ENCODE measurements around the gene RCC2. TPM values are rescaled to one million over a fixed set of nuclear protein-coding genes. Genes with fewer than 3 reads are reported as not detected.

Gene RCC2
- polyA plus RNA-seq, 10 donors = 30.5 to 57.6 (median 35.1) TPM

DNA sequence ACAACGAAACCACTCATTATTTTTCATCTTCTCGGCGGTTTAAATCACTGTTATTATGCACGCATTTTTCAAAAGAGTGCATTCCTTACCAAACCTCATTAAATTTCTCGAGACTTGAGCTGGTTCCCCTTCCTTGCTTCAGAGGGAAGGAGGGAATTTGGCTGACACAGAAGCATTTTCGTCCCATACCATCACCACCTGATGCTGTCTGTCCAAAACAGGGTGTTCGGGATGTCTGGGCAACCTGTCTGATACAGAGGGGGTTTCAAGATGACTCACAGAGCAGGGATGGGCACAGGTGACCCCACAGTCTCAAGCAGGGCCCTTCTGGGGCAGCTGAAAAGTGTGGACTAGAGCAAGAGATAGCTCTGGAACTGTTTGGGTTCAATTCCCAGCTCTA, 12.3 kb upstream of the RCC2 start:
- DNase-seq = no peak

DNA sequence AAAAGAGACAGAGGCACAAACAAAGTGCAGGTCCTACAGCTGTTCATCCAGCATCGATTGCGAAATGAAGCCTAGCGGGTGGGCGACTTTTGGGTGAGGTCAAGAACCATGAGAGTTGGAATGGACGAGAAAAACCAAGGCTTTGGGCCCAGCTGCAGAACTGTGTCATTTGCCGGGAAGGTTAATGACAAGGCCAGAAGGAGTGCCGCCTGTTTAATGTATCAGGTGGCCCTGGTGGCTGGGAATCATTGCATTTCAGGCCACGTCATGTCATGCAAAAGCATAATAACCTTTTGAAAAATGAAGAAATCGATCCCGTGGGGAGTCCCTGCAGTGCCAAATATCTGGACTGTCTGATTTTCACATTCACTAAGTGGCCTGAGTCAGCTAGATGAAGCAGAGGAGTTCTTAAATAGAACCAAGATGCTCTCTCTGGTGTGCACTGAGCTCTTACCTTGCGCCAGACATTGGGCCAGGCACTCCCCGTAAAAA, 8.1 kb upstream of the RCC2 start:
- no peak for DNase-seq

DNA sequence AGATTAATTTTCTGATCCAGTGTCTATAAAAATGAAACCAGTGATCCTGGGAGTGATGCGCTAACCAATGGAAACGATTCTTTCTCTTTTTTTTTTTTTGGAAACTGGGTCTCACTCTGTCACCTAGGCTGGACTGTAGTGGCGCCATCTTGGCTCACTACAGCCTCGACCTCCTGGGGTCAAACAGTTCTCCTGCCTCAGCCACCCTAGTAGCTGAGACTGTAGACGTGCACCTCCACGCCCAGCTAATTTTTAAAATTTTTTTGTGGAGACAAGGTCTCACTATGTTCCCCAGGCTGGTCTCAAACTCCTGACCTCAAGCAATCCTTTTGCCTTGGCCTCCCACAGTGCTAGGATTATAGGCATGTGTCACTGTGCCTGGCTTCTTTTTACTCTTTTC, 3.4 kb upstream of the RCC2 start:
- no peak for DNase-seq

DNA sequence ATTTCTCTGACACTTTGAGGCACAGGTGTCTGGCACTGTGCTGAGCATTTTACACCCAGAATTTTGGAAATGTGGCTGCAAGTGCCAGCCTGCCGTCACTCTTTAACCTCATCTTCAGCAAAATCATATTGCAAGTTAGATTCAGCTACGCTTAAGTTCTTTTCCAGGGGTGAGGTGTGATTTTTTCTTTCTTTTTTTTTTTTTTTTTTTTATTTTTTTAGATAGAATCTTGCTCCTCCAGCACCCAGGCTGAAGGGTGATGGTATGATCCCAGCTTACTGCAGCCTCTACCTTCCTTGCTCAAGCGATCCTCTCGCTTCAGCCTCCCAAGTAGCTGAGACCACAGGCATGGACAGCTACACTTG, 2.5 kb upstream of the RCC2 start:
- DNase-seq = no peak

DNA sequence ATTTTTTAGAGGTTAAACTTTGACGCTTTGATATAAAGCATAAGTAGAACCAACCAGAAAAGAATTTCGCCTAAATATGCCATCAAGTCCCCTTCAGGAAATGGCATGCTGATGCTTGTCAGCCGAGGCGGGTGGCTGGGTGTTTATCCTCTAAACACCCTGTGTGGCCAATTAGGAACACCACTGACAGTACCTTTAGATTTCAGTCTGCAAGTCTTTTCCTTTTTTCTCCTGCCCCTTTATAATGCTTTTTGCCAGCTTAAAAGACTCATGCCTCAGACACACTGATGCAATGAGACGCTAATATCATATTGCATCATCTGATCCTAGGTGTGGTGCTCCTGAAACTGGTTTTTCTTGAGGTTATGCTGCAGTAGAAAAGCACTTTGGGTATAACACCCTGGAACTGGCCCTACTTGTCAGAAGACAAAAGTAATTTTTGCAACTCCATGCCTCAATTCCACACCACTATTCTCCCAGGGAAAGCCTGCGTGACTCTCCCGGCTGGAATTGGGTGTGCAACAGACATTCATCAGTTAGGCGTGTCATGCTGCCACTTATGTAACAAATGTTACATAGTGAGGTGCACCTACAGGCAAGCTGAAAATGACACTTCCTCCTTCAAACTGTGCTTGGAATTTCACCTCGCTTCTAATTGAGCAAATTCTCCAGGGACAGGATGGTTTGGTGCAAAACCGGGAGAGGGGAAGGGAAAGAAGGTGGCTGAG, 2.0 kb upstream of the RCC2 start:
- no peak for DNase-seq

DNA sequence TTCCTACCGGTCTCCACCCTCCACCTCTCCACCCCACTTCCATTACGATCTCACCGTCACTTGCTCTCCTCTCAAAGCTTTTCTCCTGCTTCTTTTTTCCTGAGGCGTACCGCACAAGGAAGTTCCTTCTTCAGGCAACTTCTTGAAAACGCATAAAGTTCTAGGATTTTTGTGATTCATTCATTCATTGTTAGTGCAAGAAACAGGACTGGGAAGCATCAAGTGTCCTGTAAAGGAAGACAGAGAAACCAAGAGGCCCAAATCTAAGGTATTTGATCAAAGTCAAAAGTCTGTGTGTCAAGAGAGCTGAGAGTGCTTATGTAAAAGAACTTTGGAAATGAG, 1.3 kb upstream of the RCC2 start:
- no peak for DNase-seq

DNA sequence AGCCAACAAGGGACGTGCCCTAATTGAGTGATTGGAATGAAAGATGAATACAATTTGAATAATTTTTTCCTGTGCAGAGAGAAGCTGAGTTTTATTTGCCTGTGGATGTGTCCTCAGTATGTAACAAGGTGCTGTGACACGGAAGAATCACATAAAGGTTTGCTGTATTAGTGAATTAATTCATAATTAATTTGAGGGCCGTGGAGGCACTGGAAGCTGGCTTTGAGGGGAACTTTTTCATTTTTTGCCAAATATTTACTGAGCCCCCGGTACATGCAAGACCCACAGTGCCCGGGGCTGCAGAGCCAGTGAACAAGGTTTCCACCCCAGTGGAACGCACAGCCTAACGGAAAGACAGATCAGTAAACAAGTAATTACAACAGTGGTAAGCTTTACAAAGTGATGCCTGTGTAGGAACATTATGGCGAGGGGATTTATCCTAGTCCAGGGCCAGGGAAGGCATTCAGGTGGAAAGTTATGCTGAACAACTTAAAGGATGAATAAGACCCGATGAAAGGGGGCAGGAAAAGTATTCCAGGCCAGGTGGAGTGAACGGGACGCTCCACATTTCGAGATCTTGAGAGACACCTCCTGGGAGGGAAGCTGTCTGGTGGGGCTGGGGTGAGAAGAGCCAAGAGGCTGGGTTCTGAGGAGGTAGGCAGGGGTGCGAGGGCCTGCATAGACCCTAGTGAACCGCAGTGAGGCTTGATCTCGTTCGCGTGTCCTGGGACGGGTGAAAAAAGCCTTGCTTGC, 773 bp upstream of the RCC2 start:
- DNase-seq = no peak

DNA sequence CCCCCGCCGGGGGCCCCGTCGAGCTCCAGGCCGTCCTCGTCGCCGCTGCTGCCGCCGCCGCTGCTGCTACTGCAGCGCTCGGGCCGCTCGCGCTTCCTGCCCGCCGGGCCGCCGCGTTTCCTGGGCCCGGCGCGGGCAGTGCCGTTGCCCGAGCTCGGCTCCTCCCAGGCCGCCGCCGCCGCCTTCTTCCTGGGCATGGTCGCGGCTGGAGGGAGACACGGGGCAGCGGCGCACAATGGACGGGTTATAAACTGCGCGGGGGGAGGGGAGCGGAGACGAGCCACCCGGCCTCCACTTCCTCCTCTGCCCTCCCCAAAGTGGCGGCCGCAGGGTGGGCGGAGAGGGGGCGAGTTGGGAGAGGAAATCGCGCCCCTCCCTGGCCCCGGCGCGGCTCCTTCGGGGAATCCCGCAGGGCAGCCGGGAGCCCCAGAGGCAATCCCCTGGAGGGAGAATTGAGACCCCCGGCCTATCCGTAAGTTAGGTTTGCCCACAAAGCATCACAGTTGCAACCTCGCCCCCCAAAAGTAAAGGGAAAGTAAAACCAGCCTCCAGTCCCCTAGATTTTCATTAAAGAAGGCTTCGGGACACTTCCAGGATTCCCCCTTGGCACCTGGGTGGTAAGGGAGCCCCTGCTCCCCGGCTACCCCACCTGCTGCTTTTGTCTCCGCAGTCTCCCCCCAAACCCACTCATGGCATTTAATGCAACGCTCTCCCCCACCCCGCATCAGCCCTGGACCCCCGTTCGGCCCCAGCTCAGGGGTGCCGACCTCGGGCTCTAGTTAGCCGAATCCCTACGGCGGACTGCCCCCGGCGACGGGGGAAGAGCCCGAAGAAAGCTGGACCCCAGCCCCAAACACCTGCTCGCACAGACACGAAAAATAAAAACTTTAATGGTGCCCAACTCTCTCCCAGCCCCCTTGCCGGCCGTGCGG, 893 bp downstream of the RCC2 start:
- peak in 2 of 3 donors; percentile 42 to 77 for DNase-seq

DNA sequence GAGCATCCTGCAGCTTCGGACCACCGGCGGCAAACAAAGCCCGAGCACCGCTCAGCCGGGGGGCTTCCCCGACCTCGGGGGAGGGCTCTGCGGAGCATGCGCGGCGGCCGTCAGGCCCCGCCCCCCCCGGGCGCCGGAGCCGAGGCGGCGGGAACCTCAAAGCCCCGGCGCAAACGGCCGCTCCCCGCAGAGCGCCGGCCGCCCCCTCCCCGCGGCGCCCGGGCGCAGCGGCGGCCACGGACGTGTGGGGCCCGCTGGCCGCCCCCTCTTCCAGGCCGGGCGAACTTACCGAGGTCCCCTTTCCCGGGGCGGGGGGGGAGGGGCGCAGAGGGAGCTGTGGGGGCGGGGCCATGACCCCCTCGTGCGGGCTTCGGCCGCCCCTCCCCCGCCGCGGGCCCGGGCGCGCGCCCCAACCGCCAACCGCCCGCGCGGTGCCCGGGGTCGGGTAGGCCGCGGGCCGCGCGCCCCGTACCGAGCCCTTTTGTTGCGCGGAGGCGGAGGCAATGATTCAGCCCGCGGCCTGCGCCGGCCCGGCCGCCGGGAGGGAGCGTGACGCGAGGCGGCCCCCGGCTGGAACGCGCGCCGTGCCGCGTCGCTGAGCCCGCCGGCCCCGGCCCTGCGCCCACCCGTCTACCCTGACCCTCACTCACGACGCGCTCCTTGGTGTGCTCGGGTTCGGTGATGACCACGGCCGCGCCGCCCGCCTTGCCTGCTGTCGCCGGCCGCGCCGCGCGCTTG, 1.7 kb downstream of the RCC2 start:
- peak in 2 of 3 donors; percentile 63 to 80 for DNase-seq

DNA sequence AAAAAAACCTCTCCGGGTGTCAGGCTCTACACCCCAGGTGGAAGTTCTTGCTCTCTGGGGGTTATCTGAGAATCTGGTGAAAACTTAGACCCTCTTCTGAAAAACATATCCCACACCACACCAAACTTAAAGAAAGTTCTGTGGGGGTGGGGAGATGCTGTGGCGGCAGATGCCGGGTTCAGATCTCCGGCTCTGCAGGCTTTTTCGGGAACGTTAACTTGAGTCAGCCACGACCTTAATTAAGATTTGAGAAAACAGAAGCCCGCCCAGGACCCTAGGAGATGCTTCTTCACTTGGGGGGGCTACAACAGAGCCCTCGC, 2.3 kb downstream of the RCC2 start:
- no peak for DNase-seq

DNA sequence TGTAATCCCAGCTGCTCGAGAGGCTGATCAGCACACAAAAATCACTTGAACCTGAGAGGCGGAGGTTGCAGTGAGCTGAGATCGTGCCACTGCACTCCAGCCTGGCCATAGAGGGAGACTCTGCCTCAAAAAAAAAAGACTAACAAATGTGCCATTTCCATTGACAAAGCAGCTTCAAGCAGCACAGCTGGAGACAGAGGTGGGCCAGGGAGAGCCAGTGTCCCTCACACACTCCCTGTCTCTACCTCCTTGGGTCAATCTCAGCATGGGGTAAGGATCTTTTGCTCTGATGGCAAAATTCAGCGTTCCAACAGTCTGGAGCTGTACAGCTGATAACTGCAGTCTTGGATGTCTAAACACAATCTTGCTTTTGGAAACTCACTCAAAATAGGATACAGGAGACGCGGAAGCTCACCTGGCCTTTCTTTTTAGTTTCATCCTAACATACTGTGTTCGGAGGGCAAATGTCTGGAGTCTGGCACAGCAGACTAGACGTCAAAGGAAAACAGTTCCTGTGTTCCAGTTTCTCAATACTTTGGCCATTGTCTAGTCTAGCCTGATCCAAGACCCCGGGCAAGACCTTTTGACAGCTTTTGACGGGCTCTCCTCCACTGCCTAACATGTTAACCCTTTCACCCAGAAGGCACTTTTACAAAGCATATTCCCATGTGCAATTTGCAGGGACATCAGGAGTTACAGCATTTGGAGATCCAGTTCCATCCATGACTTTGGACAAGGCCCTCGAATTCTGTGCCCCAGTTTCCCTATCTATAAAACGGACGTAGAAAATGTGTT, 2.9 kb downstream of the RCC2 start:
- DNase-seq = no peak

DNA sequence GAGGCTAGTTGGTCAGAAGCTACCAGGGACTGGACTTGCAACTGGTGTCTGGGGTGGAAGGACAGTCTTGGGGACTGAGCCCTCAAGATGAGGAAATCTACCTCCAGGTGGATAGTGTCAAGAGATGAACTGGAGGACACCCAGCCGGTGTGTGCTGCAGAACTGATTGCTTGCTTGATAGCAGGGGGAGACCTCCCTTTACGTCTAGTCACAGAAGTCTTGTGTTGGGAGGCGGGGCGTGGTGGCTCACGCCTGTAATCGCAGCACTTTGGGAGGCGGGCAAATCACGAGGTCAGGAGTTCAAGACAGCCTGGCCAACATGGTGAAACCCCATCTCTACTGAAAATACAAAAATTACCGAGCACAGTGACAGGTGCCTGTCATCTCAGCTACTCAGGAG, 4.9 kb downstream of the RCC2 start:
- no peak for DNase-seq

DNA sequence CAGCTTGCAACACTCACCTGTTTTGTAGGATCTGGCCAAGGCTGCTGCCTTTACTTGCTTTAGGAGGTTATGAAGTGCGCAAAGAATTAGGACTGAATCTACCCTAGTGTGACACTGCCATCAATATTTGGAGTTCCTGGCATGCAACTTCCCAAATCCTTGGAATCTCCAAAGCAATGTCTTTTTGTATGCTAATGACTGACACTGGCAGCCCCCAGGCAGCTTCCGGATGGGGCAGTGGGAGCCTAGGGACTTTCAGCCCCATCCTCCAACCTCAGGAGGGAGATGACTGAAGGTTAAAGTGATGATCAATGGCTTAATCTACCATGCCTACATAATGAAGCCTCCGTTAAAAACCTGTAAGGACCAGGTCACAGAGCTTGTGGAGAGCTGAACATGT, 5.5 kb downstream of the RCC2 start:
- DNase-seq = no peak

DNA sequence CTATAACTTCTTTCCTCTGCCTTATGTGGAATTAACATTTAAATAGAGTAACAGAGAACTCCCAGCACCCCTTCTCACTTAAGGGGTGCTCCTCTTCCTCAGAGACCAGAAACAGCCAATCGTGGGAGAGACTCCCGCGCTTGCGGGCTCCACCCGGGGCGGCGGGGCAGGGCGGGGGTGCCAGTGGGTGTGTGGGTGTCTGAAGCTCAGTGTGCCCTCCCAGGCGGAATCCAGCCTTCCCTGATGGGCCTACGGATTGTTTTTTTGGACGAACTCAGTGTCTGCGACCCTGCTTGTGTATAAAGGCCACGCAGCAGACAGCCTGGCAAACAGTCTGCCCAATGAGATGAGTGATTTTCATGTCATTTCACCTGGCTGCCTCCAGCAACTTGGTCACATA, 6.2 kb downstream of the RCC2 start:
- DNase-seq = no peak

DNA sequence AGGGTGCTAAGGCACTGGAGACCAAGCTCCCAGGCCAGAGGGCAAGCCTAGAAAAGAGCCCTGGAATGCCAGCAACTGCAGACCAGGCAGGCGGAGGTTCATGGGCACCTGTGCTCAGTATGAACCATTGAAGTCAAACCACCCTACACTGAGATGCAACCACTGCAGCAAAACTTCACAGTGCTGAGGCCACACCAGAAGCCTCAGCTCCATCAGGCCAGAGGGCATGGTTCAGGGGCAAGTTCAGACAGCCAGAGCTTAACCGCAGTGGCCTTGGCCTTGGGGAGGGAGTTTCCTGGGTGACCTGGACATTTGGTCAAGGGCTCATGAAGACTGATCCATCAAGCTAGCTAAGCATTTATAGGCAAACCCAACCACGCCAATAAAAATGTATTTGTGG, 7.1 kb downstream of the RCC2 start:
- no peak for DNase-seq

DNA sequence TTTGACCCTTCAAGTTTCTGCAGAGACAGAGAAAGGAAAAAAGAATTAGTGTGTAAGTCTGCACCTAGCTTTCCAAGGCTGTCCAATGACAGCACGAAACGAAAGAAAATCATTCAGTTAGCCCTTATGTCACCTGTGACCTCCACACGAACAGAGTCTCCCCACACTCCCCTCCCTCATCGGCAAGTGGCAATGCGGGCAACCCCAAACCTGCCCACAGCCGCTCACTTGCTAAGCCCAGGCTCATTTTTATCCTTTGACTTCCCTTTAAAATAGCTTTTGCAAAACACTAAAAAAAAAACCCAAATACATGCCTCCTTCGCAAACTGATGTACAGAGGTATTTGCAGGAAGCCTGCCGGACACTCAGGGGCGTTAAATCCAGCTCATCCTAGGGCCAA, 10.3 kb downstream of the RCC2 start:
- DNase-seq = no peak

DNA sequence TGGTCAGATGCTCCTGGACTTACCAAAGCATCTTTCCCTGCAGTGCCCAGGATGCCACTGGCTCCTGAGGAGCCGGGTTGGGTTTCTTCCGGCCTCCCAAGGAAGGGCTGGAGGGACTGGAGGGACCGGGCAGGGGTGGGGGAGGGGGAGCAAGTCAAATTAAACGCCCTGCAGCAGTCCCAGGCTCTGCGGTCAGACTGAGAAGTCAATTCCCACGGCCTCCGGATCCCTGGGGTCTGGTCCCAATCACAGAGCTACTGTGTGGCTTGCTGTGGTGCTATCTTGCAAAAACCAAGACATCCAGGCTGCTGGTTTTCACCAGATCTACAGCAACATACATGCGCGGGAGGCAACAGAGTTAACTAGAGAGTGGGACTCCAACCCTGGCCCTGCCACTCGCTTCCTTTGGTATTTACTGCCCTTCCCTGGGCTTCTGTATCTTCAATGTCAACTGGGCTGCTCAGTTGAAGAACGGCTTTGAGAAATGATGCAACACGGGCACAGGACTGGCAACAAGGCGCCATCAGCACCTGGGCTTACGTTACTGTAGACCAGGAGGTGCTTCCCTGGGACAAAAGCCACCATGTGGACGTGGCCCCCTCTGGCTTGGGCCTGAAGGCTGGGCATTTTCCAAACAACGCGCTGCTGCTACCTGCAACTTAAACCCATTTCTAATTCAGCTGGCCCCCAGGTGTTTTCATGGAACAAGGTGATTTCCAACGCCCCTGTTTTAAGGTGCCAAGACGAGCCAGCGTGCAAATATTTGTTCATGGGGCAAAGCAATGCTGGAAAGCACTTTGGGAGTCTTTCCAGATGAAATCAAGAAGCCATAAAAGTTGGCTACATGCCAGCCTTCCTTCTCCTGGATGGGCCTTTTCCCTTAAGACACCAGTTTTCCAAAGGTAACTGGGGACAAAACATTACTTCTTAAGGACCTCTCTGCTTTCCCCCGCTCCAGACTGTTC, 11.5 kb downstream of the RCC2 start:
- no peak for DNase-seq

DNA sequence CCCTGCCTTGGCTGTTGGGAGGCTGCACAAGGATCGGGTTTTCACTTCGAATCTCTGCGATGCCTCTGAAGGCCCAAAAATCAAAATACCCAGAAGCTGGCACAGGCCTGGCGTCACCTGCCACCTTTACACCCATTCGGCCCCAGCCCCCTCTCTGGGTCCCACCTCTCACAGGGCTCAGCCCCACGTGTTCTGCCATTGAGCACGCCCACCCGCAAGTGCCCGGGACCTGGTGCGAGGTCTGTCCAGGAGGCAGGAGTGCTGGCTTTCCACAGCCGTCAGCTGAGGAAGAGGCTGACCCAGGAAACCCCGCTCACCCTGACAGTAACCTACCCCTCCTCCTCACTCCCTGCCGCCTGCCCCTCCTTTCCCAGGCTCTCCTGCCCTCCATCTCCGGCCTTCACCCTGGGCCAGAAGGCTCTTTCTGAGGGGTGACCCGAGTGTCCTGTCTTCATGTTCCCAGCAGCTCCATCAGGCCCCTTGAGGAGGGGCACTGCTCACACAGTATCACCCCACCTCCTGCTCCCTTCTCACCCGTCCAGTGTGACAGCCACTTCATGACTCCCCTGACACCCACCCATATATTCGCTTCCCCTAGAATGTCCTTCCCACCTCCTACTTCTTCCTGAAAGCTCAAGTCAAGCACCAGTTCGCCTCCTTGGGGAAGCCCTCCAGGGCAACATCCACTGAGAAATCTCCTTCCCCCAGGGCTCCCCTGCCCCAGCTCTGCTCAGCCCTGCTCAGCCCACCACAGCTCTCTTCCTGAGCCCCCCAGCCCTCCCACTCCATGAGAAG, 13.5 kb downstream of the RCC2 start:
- no peak for DNase-seq

DNA sequence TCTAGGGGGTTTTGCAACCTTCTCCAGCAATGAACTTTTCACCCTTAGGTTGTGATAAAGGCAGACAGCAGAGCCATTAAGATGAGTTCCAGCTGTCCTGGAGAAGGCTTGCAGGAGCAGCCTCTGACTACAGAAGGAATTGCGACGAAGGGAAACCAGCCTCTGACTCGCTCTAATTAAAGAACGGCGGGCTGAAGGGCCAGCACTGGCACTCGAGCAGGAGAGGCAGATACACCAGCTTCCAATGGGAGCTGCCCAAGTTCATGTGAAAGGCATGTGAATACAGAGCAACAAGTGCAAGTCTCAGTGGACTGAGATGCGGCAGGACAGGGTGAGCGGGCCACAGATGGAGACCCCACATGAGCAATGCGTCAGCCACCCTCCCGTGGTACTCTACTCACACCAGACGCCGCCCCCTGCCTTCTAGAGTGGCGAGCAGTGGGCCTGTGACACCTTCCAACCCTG, 15.7 kb downstream of the RCC2 start:
- DNase-seq = no peak
